Tibial artery (tissue), 4 donors: Measurements from ENCODE around the gene TTC12.

Experiments used
- DNase-seq, 2 donors: peaks; one replicate each; pipeline ENCODE4 v3.0.0-alpha.2; 2019
- H3K27ac ChIP-seq, 2 donors: fragments of 200-600 bp; sonication (generic) in 1 of 2; 1 replicate in 1 of 2; 2 replicates in 1 of 2; pipeline ENCODE4 v1.5.1; 2018 to 2019; ENCODE audit warnings: mild to moderate bottlenecking in 1 of 2
- H3K27me3 ChIP-seq, 2 donors: fragments of 200-600 bp; sonication (generic) in 1 of 2; one replicate each; pipeline versions ENCODE4 v1.5.1 to v1.6.0; 2016 to 2019
- H3K36me3 ChIP-seq, 3 donors: fragments of 200-600 bp; sonication (generic) in 2 of 3; one replicate each; pipeline ENCODE4 v1.5.1; 2016 to 2019; ENCODE audit warnings: mild to moderate bottlenecking in 2 of 3
- H3K4me1 ChIP-seq, 4 donors: fragments of 200-600 bp; sonication (generic) in 2 of 4; 1 replicate in 3 of 4; 2 replicates in 1 of 4; pipeline ENCODE4 v1.5.1; 2016 to 2019
- H3K4me3 ChIP-seq, 2 donors: fragments of 200-600 bp; sonication (generic) in 1 of 2; 1 replicate in 1 of 2; 2 replicates in 1 of 2; pipeline ENCODE4 v1.5.1; 2018 to 2019; ENCODE audit warnings: mild to moderate bottlenecking in 2 of 2
- H3K9me3 ChIP-seq, 3 donors: fragments of 200-600 bp; sonication (generic) in 1 of 3; one replicate each; pipeline ENCODE4 v1.5.1; 2016 to 2019
- intact Hi-C: fragments of 100-400 bp; cut with DNase I; formaldehyde crosslinking; loops from one replicate; pipeline ENCODE4 v1.15.0; 2023; ENCODE audit warnings: low total_unique reads
- TF ChIP-seq, protein P1 (sequence below), 2 experiments: fragments of 200-600 bp in 1 of 2; fragments of 450-650 bp in 1 of 2; IDR thresholded peaks; one replicate each; pipeline ENCODE4 v1.5.1; 2017 to 2019; ENCODE audit warnings: antibody characterized with exemption in 2 of 2, mild to moderate bottlenecking in 1 of 2, moderate library complexity in 1 of 2

Gene TTC12

DNA sequence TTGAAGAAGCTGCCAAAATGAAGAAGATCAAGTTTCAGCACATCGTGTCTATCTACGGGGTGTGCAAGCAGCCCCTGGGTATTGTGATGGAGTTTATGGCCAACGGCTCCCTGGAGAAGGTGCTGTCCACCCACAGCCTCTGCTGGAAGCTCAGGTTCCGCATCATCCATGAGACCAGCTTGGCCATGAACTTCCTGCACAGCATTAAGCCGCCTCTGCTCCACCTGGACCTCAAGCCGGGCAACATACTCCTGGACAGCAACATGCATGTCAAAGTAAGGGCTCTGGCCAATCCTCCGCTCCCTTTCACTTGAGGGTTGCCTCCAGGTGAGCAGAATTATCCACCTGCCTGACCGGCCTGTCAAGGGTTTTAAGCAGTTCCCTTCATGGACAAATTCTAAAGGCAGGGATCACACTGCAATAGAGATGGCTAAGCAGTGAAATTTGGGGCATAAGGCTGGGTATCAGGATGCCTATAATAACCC is 79.2 kb downstream of the TTC12 start:
- intact Hi-C loops: no loop called here
- Histone ChIP-seq H3K27ac (no peak overlapping the region), H3K4me3 (no peak overlapping the region), H3K4me1 (no peaks in the 10 kb centered on the region), H3K9me3 (no peaks in the 10 kb centered on the region), H3K27me3 (peaks cover 0 to 2% of the 10 kb centered on the region in 2 donors), H3K36me3 (no peaks in the 10 kb centered on the region)
- DNase-seq: no peak
- TF ChIP-seq, protein P1, sequence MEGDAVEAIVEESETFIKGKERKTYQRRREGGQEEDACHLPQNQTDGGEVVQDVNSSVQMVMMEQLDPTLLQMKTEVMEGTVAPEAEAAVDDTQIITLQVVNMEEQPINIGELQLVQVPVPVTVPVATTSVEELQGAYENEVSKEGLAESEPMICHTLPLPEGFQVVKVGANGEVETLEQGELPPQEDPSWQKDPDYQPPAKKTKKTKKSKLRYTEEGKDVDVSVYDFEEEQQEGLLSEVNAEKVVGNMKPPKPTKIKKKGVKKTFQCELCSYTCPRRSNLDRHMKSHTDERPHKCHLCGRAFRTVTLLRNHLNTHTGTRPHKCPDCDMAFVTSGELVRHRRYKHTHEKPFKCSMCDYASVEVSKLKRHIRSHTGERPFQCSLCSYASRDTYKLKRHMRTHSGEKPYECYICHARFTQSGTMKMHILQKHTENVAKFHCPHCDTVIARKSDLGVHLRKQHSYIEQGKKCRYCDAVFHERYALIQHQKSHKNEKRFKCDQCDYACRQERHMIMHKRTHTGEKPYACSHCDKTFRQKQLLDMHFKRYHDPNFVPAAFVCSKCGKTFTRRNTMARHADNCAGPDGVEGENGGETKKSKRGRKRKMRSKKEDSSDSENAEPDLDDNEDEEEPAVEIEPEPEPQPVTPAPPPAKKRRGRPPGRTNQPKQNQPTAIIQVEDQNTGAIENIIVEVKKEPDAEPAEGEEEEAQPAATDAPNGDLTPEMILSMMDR (IDR thresholded peaks at IDR 0.05): no peak

DNA sequence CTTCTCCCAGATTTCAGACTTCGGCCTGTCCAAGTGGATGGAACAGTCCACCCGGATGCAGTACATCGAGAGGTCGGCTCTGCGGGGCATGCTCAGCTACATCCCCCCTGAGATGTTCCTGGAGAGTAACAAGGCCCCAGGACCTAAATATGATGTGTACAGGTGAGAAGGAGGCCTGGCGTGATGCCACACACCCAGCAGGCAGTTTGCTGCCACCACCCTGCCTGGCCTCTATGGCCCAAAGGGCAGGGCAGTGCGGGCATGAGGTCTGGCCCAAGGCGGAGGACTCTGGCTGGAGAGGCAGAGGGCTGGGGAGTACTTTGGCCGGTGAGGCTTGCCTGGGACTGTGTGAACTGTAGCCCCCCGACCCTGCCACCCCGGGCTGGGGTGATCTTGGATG is 80.5 kb downstream of the TTC12 start:
- intact Hi-C loops: no loop called here
- H3K9me3 ChIP-seq: no peaks in the 10 kb centered on the region
- H3K27me3 ChIP-seq: no peaks in the 10 kb centered on the region
- DNase-seq: no peak
- TF ChIP-seq, protein P1 (IDR thresholded peaks at IDR 0.05): no peak
- H3K27ac ChIP-seq: no peak overlapping the region
- H3K4me3 ChIP-seq: no peak overlapping the region
- peaks cover 0 to 8% (median 0%) of the 10 kb centered on the region in 3 donors for H3K36me3 ChIP-seq
- H3K4me1 ChIP-seq: no peaks in the 10 kb centered on the region

DNA sequence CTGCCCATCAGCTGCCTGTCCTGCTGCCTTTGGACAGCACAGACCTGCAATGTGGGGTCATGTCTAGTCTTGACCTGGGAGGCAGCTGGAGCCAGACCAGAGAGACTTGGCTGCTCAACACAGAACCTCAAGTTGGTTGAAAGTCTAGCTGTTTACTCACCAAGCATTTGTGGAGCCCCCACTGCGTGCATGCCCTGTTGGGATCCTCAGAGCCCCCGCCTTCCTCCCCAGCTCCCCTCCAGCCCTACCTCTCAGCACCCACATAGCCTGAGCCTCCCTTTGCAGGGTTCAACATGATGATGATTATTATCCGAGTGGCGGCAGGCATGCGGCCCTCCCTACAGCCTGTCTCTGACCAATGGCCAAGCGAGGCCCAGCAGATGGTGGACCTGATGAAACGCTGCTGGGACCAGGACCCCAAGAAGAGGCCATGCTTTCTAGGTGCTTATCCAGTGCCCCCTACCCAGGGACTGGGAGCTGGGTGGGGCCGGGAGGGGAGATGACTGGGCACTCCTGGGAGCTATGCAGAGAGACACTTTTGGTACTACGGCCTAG is 81.5 kb downstream of the TTC12 start:
- peak in 1 of 2 donors; percentile 32 for DNase-seq
- intact Hi-C loops: no loop called here
- H3K27ac ChIP-seq: no peak overlapping the region
- H3K27me3 ChIP-seq: no peaks in the 10 kb centered on the region
- no peaks in the 10 kb centered on the region for H3K9me3 ChIP-seq
- peaks cover 0 to 9% (median 0%) of the 10 kb centered on the region in 3 donors for H3K36me3 ChIP-seq
- H3K4me3 ChIP-seq: no peak overlapping the region
- TF ChIP-seq, protein P1 (IDR thresholded peaks at IDR 0.05): no peak
- no peaks in the 10 kb centered on the region for H3K4me1 ChIP-seq

DNA sequence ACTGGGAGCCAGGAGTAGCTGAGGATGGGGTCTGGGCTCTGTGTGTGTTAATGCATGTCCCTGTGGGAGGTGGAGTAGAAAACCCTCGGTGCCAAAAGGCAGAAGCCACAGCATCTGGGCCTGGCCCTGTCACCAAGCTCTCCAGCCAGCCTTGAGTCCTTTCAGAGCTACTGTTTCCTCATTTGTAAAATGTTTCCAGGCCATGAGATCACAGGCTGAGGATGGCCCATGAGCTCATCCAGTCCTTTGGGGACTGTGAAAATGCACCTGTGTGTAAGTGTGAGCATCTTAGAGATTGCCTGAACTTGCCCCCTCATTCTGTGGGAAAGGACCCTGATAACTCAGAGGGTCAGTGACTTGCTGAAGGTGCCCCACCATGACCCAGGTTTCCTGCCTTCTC is 82.3 kb downstream of the TTC12 start:
- peaks cover 0 to 5% (median 0%) of the 10 kb centered on the region in 4 donors for H3K4me1 ChIP-seq
- TF ChIP-seq, protein P1 (IDR thresholded peaks at IDR 0.05): no peak
- peak in 1 of 2 donors; percentile 15 for DNase-seq
- H3K27ac ChIP-seq: no peak overlapping the region
- no peak overlapping the region for H3K4me3 ChIP-seq
- peaks cover 0 to 9% (median 0%) of the 10 kb centered on the region in 3 donors for H3K36me3 ChIP-seq
- H3K27me3 ChIP-seq: no peaks in the 10 kb centered on the region
- intact Hi-C loops: no loop called here
- H3K9me3 ChIP-seq: no peaks in the 10 kb centered on the region

DNA sequence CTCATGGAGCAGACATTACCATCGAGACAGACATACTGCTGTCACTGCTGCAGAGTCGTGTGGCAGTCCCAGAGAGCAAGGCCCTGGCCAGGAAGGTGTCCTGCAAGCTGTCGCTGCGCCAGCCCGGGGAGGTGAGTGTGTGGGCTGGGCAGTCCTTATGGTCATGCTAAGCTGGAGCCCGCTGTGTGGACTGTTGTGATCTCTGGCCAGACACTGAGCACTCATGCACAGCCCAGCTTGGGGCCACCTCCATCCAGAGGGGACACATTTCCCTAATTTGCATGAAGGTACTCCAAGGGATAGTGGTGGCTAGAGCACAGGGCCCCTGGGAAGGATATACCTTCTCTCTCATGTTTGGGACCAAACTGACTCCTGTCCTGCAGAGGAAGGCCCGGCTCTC is 82.8 kb downstream of the TTC12 start:
- Histone ChIP-seq H3K4me3 (no peak overlapping the region), H3K36me3 (peaks cover 0 to 9% (median 0%) of the 10 kb centered on the region in 3 donors), H3K9me3 (no peaks in the 10 kb centered on the region), H3K27ac (no peak overlapping the region), H3K27me3 (no peaks in the 10 kb centered on the region), H3K4me1 (peaks cover 0 to 7% (median 0%) of the 10 kb centered on the region in 4 donors)
- TF ChIP-seq, protein P1 (IDR thresholded peaks at IDR 0.05): no peak
- peak in 1 of 2 donors; percentile 46 for DNase-seq
- intact Hi-C loops: no loop called here
